Activated CD4-positive, CD25-positive, alpha-beta regulatory T cell treated with anti-CD3 and anti-CD28 coated beads, Interleukin-2, amount 50 U/mL, for 72 hours (primary cell): ENCODE results near the gene KCTD18.

ENCODE experiments used
- DNase-seq: peaks from one replicate; pipeline ENCODE4 v3.0.0; 2021

Gene KCTD18

GRCh38 chr2:200509612-200510433 is at the start of gene KCTD18:
Gene KCTD18, minus strand, starts transcription at chr2:200510068. Its CDS starts 3,052 bp downstream, at chr2:200507016.
- DNase-seq = peak; percentile 96

GRCh38 chr2:200540793-200541192 is 30.9 kb upstream of the KCTD18 start:
- no peak for DNase-seq

GRCh38 chr2:200538139-200538538 is 28.3 kb upstream of the KCTD18 start:
- no peak for DNase-seq

- no peak for DNase-seq
These were observed 24.7 kb upstream of the KCTD18 start for GRCh38 chr2:200534572-200534971.

GRCh38 chr2:200533754-200534153 is 23.9 kb upstream of the KCTD18 start:
- DNase-seq = no peak

GRCh38 chr2:200528228-200528627 is 18.4 kb upstream of the KCTD18 start:
- no peak for DNase-seq

GRCh38 chr2:200525882-200526651 is 16.2 kb upstream of the KCTD18 start, which contains the start of gene SGO2:
Gene SGO2, plus strand, starts transcription at chr2:200526207. Its CDS starts 6,769 bp downstream, at chr2:200532976.
- DNase-seq = peak; percentile 97

- DNase-seq = no peak
These were observed 15.6 kb upstream of the KCTD18 start for GRCh38 chr2:200525551-200525881.

GRCh38 chr2:200525066-200525465 is 15.2 kb upstream of the KCTD18 start:
- DNase-seq = no peak

- no peak for DNase-seq
These were observed 13.7 kb upstream of the KCTD18 start for GRCh38 chr2:200523604-200524003.

GRCh38 chr2:200523158-200523557 is 13.3 kb upstream of the KCTD18 start:
- no peak for DNase-seq

GRCh38 chr2:200515155-200515554 is 5.3 kb upstream of the KCTD18 start:
- DNase-seq = no peak

- DNase-seq = no peak
These were observed 645 bp downstream of the KCTD18 start for GRCh38 chr2:200509235-200509611.

- no peak for DNase-seq
These were observed 2.7 kb downstream of the KCTD18 start for GRCh38 chr2:200507179-200507578.

- no peak for DNase-seq
These were observed 3.2 kb downstream of the KCTD18 start for GRCh38 chr2:200506679-200507078.

GRCh38 chr2:200502196-200502595 is 7.7 kb downstream of the KCTD18 start:
- DNase-seq = no peak

GRCh38 chr2:200498402-200499162 is 11.3 kb downstream of the KCTD18 start:
- no peak for DNase-seq

GRCh38 chr2:200496696-200497095 is 13.2 kb downstream of the KCTD18 start:
- DNase-seq = no peak

GRCh38 chr2:200494048-200494447 is 15.8 kb downstream of the KCTD18 start:
- DNase-seq = no peak

- no peak for DNase-seq
These were observed 17.2 kb downstream of the KCTD18 start for GRCh38 chr2:200492656-200493055.

- DNase-seq = no peak
These were observed 19.9 kb downstream of the KCTD18 start for GRCh38 chr2:200490001-200490400.

GRCh38 chr2:200488169-200488568 is 21.7 kb downstream of the KCTD18 start:
- no peak for DNase-seq

GRCh38 chr2:200486529-200486928 is 23.3 kb downstream of the KCTD18 start:
- DNase-seq = no peak
